ENCODE data around the gene MYOD1.

GRCh38 chr11:17767914-17768313 lies 48.5 kb downstream of the MYOD1 start:
- TF ChIP-seq POLR2A (IDR thresholded peaks at IDR 0.05; ENCODE audit: low read depth, low read length) = no peak
- TF ChIP-seq POLR2AphosphoS5 (IDR thresholded peaks at IDR 0.05; ENCODE audit: low read depth, low read length) = no peak
- no peak for TF ChIP-seq TAF1 (IDR thresholded peaks at IDR 0.05; ENCODE audit: low read depth, low read length)
- no peak for TF ChIP-seq PAX5 (IDR thresholded peaks at IDR 0.05; ENCODE audit: insufficient read depth, low read length, severe bottlenecking)
- no peak for TF ChIP-seq SPI1 (IDR thresholded peaks at IDR 0.05; ENCODE audit: low read depth, low read length)
